Measurements from ENCODE around the gene OR5V1.
"Not testable (repeated sequence)": the region's sequence is repeated elsewhere in the genome, so short reads cannot be mapped to it uniquely, and the experiment has no call there.

OR5V1 gene

GRCh38 chr6:29368765-29369164 lies at the start of gene OR5V1:
TSS of gene OR5V1 (minus strand) at chr6:29368865. CDS start at chr6:29356195, 12,670 bp downstream.
- no peak for DNase-seq

DNA sequence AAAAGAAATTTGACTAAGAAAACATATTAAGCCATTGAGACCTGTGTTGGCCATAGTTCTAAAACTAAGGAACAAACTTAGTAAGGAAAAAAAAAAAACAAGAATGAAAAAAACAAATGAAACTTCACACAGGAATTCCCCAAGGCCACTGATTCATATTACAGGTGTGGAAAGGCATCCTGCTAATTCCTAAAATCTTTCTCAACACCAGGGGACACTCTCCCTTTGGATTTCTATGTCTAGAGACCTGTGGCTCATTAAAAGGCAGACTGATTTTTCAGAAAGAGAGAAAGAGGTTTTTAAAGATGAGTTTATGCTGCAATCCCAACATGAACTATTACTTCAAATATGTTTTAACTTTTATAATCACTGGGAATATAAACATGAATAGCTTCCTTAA lies 45.9 kb upstream of the OR5V1 start, which contains the start of gene OR12D1:
TSS of gene OR12D1 (plus strand) at position 341 of the 400 bp plus-strand sequence.
- no peak for DNase-seq

- no peak for DNase-seq
Observed at GRCh38 chr6:29403801-29404200, 35.1 kb upstream of the OR5V1 start.

DNA sequence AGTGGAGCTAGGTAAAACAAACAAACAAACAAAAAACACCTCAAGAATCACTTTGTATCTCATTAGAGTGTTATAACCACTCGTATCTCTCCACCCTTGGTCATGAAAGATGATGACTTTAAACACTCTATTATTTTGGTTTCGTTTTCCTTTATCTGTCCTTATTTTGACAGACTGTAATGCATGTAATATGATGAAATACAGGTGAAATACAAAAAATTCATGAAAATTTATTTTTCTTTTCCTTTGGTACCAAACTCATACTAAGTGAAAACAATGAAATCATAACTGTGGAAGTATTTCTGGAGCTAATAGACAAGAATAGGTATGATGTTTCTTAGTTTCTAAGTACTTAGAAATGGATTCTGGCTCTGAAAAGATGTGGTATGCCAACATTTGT lies 30.9 kb upstream of the OR5V1 start:
- no peak for DNase-seq

DNA sequence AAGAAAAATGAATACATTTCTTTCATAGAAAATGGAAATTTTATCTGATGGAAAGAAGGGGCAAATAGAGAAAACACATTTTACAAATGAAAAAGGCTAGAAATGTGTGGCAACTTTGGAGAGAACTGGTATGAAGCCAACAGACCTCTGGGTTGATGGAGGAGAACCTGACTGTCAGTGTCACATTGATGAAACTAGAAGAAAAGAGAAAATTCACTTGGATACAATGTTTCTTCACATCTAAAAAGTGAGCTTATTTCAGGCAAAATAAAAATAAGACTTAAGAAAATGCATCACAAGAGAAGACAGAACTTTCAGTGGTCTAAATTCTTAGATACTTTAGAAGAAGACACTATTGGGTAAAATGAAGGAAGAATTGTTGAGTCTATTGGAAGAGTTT lies 26.7 kb upstream of the OR5V1 start, which contains the start of gene OR12D2:
TSS of gene OR12D2 (plus strand) at position 301 of the 400 bp plus-strand sequence. CDS start 1,069 bp downstream, outside the sequence.
- no peak for DNase-seq

DNA sequence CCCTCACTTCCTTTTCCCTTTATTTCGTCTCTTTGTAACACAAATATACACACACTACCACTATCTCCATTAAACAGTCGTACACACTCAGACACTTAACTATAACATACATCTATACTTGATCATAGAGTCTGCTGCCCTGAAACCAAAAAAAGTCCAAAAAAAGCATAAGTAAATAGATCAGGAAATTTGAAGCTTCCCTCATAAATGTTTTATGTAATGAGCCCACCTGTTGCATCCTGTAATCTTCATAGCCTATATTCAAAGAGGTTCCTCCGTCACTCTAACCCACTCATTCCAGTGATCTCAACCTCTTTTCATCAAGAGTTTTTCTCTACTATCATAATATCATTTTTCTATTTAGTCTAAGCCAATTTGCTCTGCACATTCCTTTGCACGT lies 19.9 kb upstream of the OR5V1 start:
- DNase-seq: no peak

- DNase-seq: no peak
Observed at GRCh38 chr6:29376003-29376402, 7.3 kb upstream of the OR5V1 start.

DNA sequence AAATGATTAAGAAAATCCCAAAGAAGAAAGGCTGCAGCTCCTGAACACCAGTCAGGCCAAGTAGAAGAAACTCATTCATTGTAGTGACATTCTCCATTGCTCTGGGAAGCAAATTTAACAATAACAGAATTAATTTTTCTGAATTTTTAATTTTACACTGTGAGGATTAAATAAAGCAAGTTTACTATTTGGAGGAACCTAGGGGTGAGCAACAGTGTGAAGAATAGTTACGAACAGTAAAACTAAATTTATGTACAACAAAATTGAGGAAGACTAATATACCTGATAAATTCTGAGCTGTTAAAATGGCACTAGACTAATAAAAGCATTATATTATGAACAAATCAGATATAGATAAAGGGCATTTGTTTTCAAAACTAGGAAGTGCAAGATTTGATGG lies 6.5 kb upstream of the OR5V1 start, which contains the start of gene OR12D3:
TSS of gene OR12D3 (minus strand) at position 101 of the 400 bp plus-strand sequence. CDS start at position 97, 4 bp downstream.
- no peak for DNase-seq

- DNase-seq: no peak
Observed at GRCh38 chr6:29355603-29356002, 13.1 kb downstream of the OR5V1 start.

- DNase-seq: no peak
Observed at GRCh38 chr6:29354980-29355379, 13.7 kb downstream of the OR5V1 start.

GRCh38 chr6:29349348-29349747 lies 19.3 kb downstream of the OR5V1 start:
- DNase-seq: not testable (repeated sequence)

- DNase-seq: no peak
Observed at GRCh38 chr6:29345380-29345779, 23.3 kb downstream of the OR5V1 start.

- no peak for DNase-seq
Observed at GRCh38 chr6:29336269-29336668, 32.4 kb downstream of the OR5V1 start.

DNA sequence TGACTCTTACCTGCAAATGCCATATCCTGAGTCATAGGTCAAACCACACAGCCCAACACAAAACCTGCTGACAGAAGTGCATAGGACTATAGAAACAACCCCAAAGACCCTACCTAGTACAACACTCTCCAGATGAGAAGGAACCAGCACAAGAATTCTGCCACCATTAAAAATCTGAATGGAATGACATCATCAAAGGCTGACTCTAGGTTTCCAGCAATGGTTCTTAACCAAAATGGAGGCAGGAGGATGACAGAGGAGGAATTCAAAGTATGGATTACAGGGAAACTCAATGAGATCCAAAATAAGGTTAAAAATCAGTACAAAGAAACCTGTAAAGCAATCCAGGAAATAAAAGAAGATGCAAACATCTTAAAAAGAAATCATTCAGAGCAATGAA lies 36.0 kb downstream of the OR5V1 start:
- no peak for DNase-seq

GRCh38 chr6:29325777-29326176 lies 42.9 kb downstream of the OR5V1 start:
- no peak for DNase-seq

- not testable (repeated sequence) for DNase-seq
Observed at GRCh38 chr6:29323332-29323731, 45.3 kb downstream of the OR5V1 start.

GRCh38 chr6:29319931-29320330 lies 48.7 kb downstream of the OR5V1 start:
- no peak for DNase-seq
